Endothelial cell of umbilical vein (primary cell): Measurements from ENCODE around the gene NRXN3. TPM values are rescaled to one million over a fixed set of nuclear protein-coding genes. Genes with fewer than 3 reads are reported as not detected.

Source experiments
- BruUV-seq: library from RNA; stranded (reverse); fragments of 400-500 nt; replicated peaks from 2 replicates; lab custom pipeline; 2021; lab: Mats Ljungman, UMichigan
- CTCF ChIA-PET: fragments of 300-600, 350-600 bp; sonication (Branson Sonifier 250); formaldehyde crosslinking; loops from one replicate; lab custom pipeline; 2021; ENCODE audit warnings: antibody characterized with exemption, inconsistent platforms; lab: Charles Lee
- POLR2A ChIA-PET: fragments of 300-600, 350-600 bp; sonication (Branson Sonifier 250); formaldehyde crosslinking; loops from one replicate; lab custom pipeline; 2021; ENCODE audit warnings: antibody characterized with exemption, inconsistent platforms; lab: Charles Lee
- DNase-seq: peaks from one replicate; pipeline ENCODE4 v3.0.0-alpha.2; 2011; ENCODE audit warnings: low read depth, low spot score
- FAIRE-seq: peaks from 2 replicates; lab custom pipeline; 2011; peaks lifted over from hg19 to GRCh38; lab: Jason Lieb, UNC
- H2AFZ ChIP-seq: 2 replicates; pipeline ENCODE4 v1.6.0; 2012; ENCODE audit warnings: low read depth, low read length, control low read depth, inconsistent platforms
- H3K27ac ChIP-seq: 2 replicates; pipeline ENCODE4 v1.5.1; 2011; ENCODE audit warnings: low read depth, mild to moderate bottlenecking, control low read depth, low read length, moderate library complexity; ENCODE audit not compliant: insufficient read depth
- H3K27me3 ChIP-seq, 2 experiments: 2 replicates each; pipeline versions ENCODE4 v1.6.0 to v1.6.1; 2011; ENCODE audit warnings: low read length in 2 of 2, mixed read lengths in 1 of 2; ENCODE audit not compliant: control insufficient read depth in 2 of 2, insufficient read depth in 2 of 2
- H3K36me3 ChIP-seq, 2 experiments: 2 replicates in 1 of 2; 3 replicates in 1 of 2; pipeline ENCODE4 v1.5.1; 2011; ENCODE audit warnings: low read length in 2 of 2, mild to moderate bottlenecking in 1 of 2, moderate library complexity in 1 of 2; ENCODE audit not compliant: control insufficient read depth in 2 of 2, insufficient read depth in 2 of 2; ENCODE audit errors: extremely low read depth in 1 of 2
- H3K4me1 ChIP-seq: 3 replicates; pipeline ENCODE4 v1.5.1; 2011; ENCODE audit warnings: mild to moderate bottlenecking, low read length; ENCODE audit not compliant: control insufficient read depth, insufficient read depth; ENCODE audit errors: extremely low read depth
- H3K4me2 ChIP-seq: 2 replicates; pipeline ENCODE4 v1.6.1; 2011; ENCODE audit warnings: low read length, control low read depth, mixed read lengths; ENCODE audit not compliant: insufficient read depth
- H3K4me3 ChIP-seq, 3 experiments: fragments of 200-600 bp in 1 of 3; sonication (generic), shearing (Covaris generic) in 1 of 3; replicated peaks in 1 of 3; 2 replicates each; pipeline ENCODE4 v1.5.1; 2011 to 2016; ENCODE audit warnings: control low read depth in 3 of 3, low read length in 3 of 3, mild to moderate bottlenecking in 2 of 3, inconsistent platforms in 1 of 3, low read depth in 1 of 3, moderate library complexity in 1 of 3; ENCODE audit not compliant: insufficient read depth in 1 of 3
- H3K79me2 ChIP-seq: 2 replicates; pipeline ENCODE4 v1.6.0; 2012; ENCODE audit warnings: low read length, inconsistent platforms; ENCODE audit not compliant: control insufficient read depth, insufficient read depth
- H3K9ac ChIP-seq: replicated peaks from 2 replicates; pipeline ENCODE3; 2011; ENCODE audit warnings: low read length, control low read depth; ENCODE audit not compliant: insufficient read depth; ENCODE audit errors: extremely low read depth
- H3K9me1 ChIP-seq: replicated peaks from 3 replicates; pipeline ENCODE4 v1.6.0; 2011; ENCODE audit warnings: mild to moderate bottlenecking, low read length; ENCODE audit not compliant: control insufficient read depth, insufficient read depth; ENCODE audit errors: extremely low read depth
- H3K9me3 ChIP-seq: replicated peaks from 2 replicates; pipeline ENCODE4 v1.5.1; 2012; ENCODE audit warnings: low read length, inconsistent platforms; ENCODE audit not compliant: control insufficient read depth, insufficient read depth
- H4K20me1 ChIP-seq: replicated peaks from 2 replicates; pipeline ENCODE3; 2011; ENCODE audit warnings: mild to moderate bottlenecking, low read length; ENCODE audit not compliant: control insufficient read depth, insufficient read depth; ENCODE audit errors: extremely low read depth
- GATA2 ChIP-seq: IDR thresholded peaks from 2 replicates; pipeline ENCODE4 v1.7.0; 2011; ENCODE audit warnings: low read depth, mild to moderate bottlenecking, moderate library complexity, mixed read lengths, low read length; ENCODE audit not compliant: insufficient read length, insufficient read depth
- JUN ChIP-seq: IDR thresholded peaks from 2 replicates; pipeline ENCODE4 v1.6.1; 2011; ENCODE audit warnings: borderline replicate concordance, low read depth; ENCODE audit not compliant: insufficient read length, insufficient read depth
- MYC ChIP-seq: IDR thresholded peaks from one replicate; pipeline ENCODE4 v1.6.1; 2011; ENCODE audit warnings: mild to moderate bottlenecking, low read depth, low read length
- POLR2A ChIP-seq: IDR thresholded peaks from 2 replicates; pipeline ENCODE4 v1.6.1; 2012; ENCODE audit warnings: low read depth, mild to moderate bottlenecking, control low read depth, low read length
- dilution Hi-C: fragments of 300-500 bp; cut with MboI; formaldehyde crosslinking; loops from one replicate; pipeline ENCODE4 v1.15.0; 2019; ENCODE audit warnings: low sequenced_read_pairs; ENCODE audit not compliant: extremely low pct_ligation_motif_present
- intact Hi-C: fragments of 100-400 bp; cut with micrococcal nuclease; formaldehyde crosslinking; loops from one replicate; pipeline ENCODE4 v1.10.0; 2022
- polyA plus RNA-seq, 4 experiments: library from polyadenylated mRNA; depleted of rRNA in 3 of 4; stranded (reverse) in 3 of 4; unstranded in 1 of 4; fragments of >200 nt; gene quantifications; 2 replicates each; pipeline versions ENCODE4 v1.2.1 to v1.2.3, GENCODE V29; 2011 to 2012; ENCODE audit warnings: missing spikeins in 1 of 4
- total RNA-seq: library from RNA; stranded (reverse); gene quantifications from 2 replicates; pipeline ENCODE4 v1.2.3, GENCODE V29; 2021
- TF ChIP-seq, protein P1 (sequence below): IDR thresholded peaks from 2 replicates; pipeline ENCODE4 v1.6.1; 2011; ENCODE audit not compliant: insufficient read depth, insufficient read length

NRXN3 gene
- total and polyA plus RNA-seq, 2 donors (not counting 3 experiments of a cell fraction or from before 2014, with no cell fraction given) = 0.72 to 4.2 TPM

DNA sequence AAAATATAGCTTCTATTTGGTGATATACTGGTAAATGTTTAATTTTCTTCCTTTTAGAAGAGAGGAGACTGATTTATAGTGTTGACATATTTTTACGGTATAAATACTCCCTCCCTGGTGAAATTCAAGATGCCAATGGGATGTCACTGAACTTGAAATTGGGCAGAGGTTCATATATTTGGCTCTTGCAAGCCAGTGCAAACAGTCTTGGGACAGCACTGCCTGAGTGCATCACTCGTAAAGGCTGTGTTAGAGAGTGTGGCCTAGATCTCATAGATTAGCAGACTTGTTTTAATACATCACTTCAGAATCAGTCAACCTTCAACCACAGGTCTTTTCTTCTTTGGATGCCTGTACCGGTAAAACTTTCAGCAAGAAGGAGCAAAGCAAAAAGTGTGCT, 681.0 kb downstream of the NRXN3 start:
- dilution Hi-C loops (no loop called here), intact Hi-C loops (no loop called here)
- Histone ChIP-seq H3K4me1 (no peaks in the 10 kb centered on the region), H3K9ac (no peak overlapping the region), H3K4me3 (no peak overlapping the region), H3K4me2 (no peak overlapping the region), H3K27me3 (no peaks in the 10 kb centered on the region), H3K9me1 (no peaks in the 10 kb centered on the region), H3K9me3 (no peaks in the 10 kb centered on the region), H3K36me3 (no peaks in the 10 kb centered on the region), H4K20me1 (no peaks in the 10 kb centered on the region), H2AFZ (no peak overlapping the region), H3K27ac (no peak overlapping the region), H3K79me2 (no peaks in the 10 kb centered on the region)
- DNase-seq (no peak), FAIRE-seq (no peak)
- BruUV-seq = no TSS peak
- TF ChIP-seq GATA2 (no peak), MYC (no peak)
- TF ChIP-seq, protein P1, sequence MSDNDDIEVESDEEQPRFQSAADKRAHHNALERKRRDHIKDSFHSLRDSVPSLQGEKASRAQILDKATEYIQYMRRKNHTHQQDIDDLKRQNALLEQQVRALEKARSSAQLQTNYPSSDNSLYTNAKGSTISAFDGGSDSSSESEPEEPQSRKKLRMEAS = no peak
- CTCF ChIA-PET = interaction anchor here (1.0 kb wide), 1 partner anchor 229 kb away, joined by 3 read pairs; no protein-coding TSS in a partner anchor
- POLR2A ChIA-PET = no interaction called here

DNA sequence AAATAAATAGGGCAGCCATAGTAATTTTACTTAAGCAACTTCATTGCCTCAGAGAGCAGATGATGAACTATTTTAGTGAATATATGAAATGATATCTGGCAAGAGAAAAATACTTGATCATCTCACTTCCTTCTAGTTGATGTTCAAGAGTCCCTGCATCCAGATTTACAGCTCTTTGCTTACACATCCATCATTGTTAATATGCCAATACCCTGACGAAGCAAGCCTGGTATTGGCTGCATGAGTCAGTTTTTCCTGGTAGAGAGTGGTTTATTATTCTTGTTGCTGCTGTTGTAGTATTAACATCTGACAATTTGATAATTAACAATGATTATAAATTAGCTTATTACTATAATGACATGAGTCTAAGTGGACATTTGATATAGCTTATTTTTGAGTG, 681.9 kb downstream of the NRXN3 start:
- FAIRE-seq (no peak), DNase-seq (no peak)
- H3K27me3 ChIP-seq = no peaks in the 10 kb centered on the region
- CTCF ChIA-PET = interaction anchor here (0.7 to 1.0 kb wide), 2 partner anchors 11 to 229 kb away, joined by 3 read pairs; no protein-coding TSS in a partner anchor
- dilution Hi-C loops = no loop called here
- intact Hi-C loops = no loop called here
- H3K9me1 ChIP-seq = no peaks in the 10 kb centered on the region
- H3K9ac ChIP-seq = no peak overlapping the region
- no peaks in the 10 kb centered on the region for H3K79me2 ChIP-seq
- no TSS peak for BruUV-seq
- no peak overlapping the region for H3K4me2 ChIP-seq
- H3K9me3 ChIP-seq = no peaks in the 10 kb centered on the region
- H3K4me1 ChIP-seq = no peaks in the 10 kb centered on the region
- POLR2A ChIA-PET = no interaction called here
- no peaks in the 10 kb centered on the region for H3K36me3 ChIP-seq
- TF ChIP-seq, protein P1 = no peak
- TF ChIP-seq POLR2A = no peak
- no peak for TF ChIP-seq MYC
- TF ChIP-seq JUN = no peak
- no peak overlapping the region for H3K27ac ChIP-seq
- H3K4me3 ChIP-seq = no peak overlapping the region
- no peak overlapping the region for H2AFZ ChIP-seq
- H4K20me1 ChIP-seq = no peaks in the 10 kb centered on the region
